Spleen (tissue), 7 donors: ENCODE results near the gene G6PC3.

Experiments used
- CTCF ChIP-seq, 11 experiments: fragments of 200-600 bp in 7 of 11; fragments of 450-650 bp in 4 of 11; sonication (generic) in 4 of 11; IDR thresholded peaks in 8 of 11; conservative IDR thresholded peaks in 3 of 11; 1 replicate in 7 of 11; 2 replicates in 4 of 11; pipeline versions ENCODE4 v1.4.0 to v1.8.0; 2016 to 2021; ENCODE audit warnings: antibody characterized with exemption in 11 of 11, inconsistent platforms in 4 of 11, mild to moderate bottlenecking in 1 of 11
- POLR2A ChIP-seq, 3 donors: fragments of 450-650 bp; IDR thresholded peaks; one replicate each; pipeline ENCODE4 v1.5.1; 2017; ENCODE audit warnings: antibody characterized with exemption in 3 of 3, mild to moderate bottlenecking in 1 of 3
- donor health status: DM: no; HTN: no; CAD: no; lungs with moderate emphysema.
- donor health status: DM: no; HTN: no; CAD: no.
- donor health status: DM: no; HTN: no; CAD: no.

- TF ChIP-seq CTCF (IDR thresholded peaks at IDR 0.05 in 8 of 11, conservative IDR thresholded peaks at IDR 0.05 in 3 of 11): no peak
- TF ChIP-seq POLR2A (IDR thresholded peaks at IDR 0.05): no peak
Measured at GRCh38 chr17:44102849-44103622, 32.5 kb downstream of the G6PC3 start.
